Duodenal mucosa (tissue), 2 donors: ENCODE measurements around the gene COL9A3.

Experiments
- H3K27ac ChIP-seq: one replicate; pipeline ENCODE4 v1.7.0; 2013; ENCODE audit warnings: low read depth, low read length
- H3K27me3 ChIP-seq, 2 donors: one replicate each; pipeline ENCODE4 v1.7.0; 2013; ENCODE audit warnings: low read length in 2 of 2, control low read depth in 1 of 2; ENCODE audit not compliant: insufficient read depth in 2 of 2, control insufficient read depth in 1 of 2
- H3K36me3 ChIP-seq, 2 donors: one replicate each; pipeline ENCODE4 v1.7.0; 2013; ENCODE audit warnings: low read length in 2 of 2, control low read depth in 1 of 2; ENCODE audit not compliant: insufficient read depth in 2 of 2, control insufficient read depth in 1 of 2
- H3K4me1 ChIP-seq, 2 donors: one replicate each; pipeline ENCODE4 v1.7.0; 2013; ENCODE audit warnings: low read length in 2 of 2, control low read depth in 1 of 2; ENCODE audit not compliant: insufficient read depth in 2 of 2, control insufficient read depth in 1 of 2
- H3K4me3 ChIP-seq, 2 donors: one replicate each; pipeline ENCODE4 v1.7.0; 2013; ENCODE audit warnings: low read length in 2 of 2, low read depth in 1 of 2
- H3K9ac ChIP-seq, 2 donors: one replicate each; pipeline ENCODE4 v1.7.0; 2013; ENCODE audit warnings: low read length in 2 of 2, low read depth in 1 of 2
- H3K9me3 ChIP-seq, 2 donors: one replicate each; pipeline ENCODE4 v1.7.0; 2013; ENCODE audit warnings: low read length in 2 of 2, control low read depth in 1 of 2; ENCODE audit not compliant: control insufficient read depth in 1 of 2

COL9A3 gene

DNA sequence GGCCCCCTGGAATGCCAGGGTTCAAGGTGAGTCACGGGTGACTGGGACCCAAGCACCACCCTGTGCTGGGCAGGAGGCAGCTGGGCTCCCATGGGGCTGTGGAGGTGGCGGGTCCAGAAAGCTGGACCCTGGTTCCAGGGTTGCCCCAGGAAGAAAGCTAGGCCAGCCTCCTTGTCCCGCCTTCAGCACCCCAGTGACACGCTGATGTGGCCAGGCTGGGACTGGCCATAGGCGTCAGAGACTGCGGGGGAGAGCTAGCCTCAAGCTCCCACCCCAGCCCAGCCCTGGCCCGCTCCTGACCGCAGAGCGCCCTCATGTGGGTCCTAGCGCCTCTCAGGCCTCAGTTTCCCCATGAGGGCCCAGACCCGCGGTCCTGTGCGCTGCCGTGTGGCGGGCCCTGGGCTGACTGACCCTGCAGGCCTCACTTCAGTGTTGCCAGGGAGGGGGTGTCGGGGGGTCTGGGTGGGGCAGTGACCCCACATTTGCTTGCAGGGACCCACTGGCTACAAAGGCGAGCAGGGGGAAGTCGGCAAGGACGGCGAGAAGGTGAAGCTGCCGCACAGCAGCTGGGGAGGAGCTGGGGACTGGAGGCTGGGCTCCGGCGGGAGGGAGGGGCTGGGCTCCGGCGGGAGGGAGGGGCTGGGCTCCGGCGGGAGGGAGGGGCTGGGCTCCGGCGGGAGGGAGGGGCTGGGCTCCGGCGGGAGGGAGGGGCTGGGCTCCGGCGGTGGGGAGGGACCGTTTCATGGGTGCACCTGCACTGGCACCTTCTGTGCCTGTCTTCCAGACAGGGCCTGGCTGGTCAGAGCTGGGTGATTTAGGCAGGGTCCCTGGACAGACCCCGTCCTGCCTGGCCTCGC lies 7.9 kb downstream of the COL9A3 start:
- peaks cover 0 to 3% of the 10 kb centered on the region in 2 donors for H3K27me3 ChIP-seq
- no peaks in the 10 kb centered on the region for H3K9me3 ChIP-seq
- no peaks in the 10 kb centered on the region for H3K36me3 ChIP-seq
- H3K9ac ChIP-seq, result peak overlapping the region in 1 of 2 donors; percentile 56
- peak overlapping the region; percentile 54 to 58 for H3K4me3 ChIP-seq
- H3K27ac ChIP-seq, result no peak overlapping the region
- peaks cover 7 to 8% of the 10 kb centered on the region in 2 donors for H3K4me1 ChIP-seq

DNA sequence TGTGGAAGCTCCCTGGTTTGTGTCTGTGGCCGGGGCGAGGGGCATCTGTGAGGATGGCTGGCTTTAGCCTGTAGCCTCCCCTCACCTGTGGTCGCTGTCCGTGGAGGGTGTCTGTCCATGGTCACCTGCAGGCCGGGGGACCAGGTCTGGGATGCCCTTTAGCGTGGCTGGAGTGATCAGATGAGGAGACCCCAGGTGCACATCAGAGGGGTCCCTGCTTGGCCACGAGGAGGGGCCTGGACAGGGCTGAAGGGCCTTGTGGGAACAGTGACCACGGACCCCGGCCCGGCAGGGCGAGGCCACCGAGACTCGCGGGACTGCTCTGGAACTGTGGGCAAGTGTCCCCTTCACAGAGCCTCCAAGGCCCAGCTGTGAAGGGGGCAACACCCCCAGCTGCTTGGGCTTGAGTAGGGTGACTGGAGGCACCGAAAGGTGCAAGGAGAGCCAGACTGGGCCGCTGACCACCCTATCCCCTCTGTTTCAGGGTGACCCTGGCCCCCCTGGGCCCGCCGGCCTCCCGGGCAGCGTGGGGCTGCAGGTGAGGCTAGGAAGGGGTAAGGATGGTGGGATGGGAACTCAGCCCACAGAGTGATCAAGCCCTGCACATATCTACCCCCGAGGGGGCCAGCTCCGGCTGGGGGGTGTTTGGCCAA lies 8.6 kb downstream of the COL9A3 start:
- Histone ChIP-seq H3K4me3 (no peak overlapping the region), H3K27me3 (peaks cover 0 to 2% of the 10 kb centered on the region in 2 donors), H3K9ac (no peak overlapping the region), H3K4me1 (peaks cover 7 to 8% of the 10 kb centered on the region in 2 donors), H3K36me3 (no peaks in the 10 kb centered on the region), H3K27ac (no peak overlapping the region), H3K9me3 (no peaks in the 10 kb centered on the region)

DNA sequence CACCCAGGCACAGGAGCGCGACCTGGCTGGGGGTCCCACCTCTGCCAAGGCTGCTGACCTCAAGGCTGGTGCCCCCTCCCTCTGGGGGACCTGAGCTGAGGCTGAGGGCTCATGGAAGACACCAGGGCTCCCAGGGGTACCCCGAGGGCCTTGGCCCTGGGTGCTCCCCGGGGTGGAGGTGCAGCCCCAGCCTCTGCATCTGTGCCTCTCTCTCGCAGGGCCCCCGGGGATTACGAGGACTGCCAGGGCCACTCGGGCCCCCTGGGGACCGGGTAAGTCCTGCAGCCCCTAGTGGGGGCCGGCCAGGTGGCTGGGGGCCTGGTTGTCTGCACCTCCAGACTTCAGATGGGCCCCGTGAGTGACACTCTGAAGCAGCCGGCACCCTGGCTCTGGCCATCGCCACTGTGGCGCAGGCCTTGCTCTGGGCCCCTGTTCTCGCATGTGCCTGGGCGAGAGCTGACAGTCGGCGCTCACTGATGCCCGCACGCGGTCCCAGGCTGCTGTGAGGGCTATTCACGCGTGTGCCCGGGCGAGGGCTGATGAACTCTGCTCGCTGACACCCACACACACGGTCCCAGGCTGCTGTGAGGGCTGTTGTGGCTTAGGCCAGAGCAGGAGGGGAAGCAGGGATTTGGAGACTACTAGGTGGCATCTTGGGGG lies 9.3 kb downstream of the COL9A3 start:
- H3K4me1 ChIP-seq, result peaks cover 9 to 10% of the 10 kb centered on the region in 2 donors
- H3K36me3 ChIP-seq, result no peaks in the 10 kb centered on the region
- H3K4me3 ChIP-seq, result no peak overlapping the region
- no peak overlapping the region for H3K9ac ChIP-seq
- H3K9me3 ChIP-seq, result no peaks in the 10 kb centered on the region
- H3K27me3 ChIP-seq, result no peaks in the 10 kb centered on the region
- no peak overlapping the region for H3K27ac ChIP-seq

DNA sequence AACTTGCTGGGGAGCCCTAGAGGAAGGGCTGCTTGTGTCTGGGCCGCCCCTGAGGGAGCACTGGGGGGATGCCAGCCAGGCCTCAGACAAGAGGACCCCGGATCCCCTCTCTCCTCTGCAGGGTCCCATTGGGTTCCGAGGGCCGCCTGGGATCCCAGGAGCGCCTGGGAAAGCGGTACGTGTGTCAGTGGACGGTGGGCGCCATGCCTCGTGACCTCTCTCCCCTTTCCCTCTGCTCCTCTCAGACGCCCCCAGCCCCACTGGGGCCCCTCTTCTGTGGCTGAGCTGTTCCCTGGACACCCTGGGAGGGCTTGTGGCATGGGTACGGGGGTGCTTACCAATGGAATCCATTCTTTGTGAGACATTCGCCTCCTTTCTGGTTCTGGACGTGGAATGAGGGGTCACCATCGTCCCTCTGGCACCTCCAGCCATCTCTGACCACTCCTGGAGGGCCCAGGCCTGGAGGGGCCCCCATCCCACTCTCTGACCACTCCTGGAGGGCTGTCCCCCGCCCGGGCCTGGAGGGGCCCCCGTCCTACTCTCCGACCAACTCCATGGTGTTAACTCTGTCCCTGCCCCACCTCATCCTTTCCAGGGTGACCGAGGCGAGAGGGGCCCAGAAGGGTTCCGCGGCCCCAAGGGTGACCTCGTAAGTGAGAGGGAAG lies 9.9 kb downstream of the COL9A3 start:
- H3K4me3 ChIP-seq, result no peak overlapping the region
- H3K9me3 ChIP-seq, result no peaks in the 10 kb centered on the region
- no peaks in the 10 kb centered on the region for H3K36me3 ChIP-seq
- H3K27ac ChIP-seq, result no peak overlapping the region
- H3K4me1 ChIP-seq, result peaks cover 15 to 17% of the 10 kb centered on the region in 2 donors
- H3K9ac ChIP-seq, result no peak overlapping the region
- H3K27me3 ChIP-seq, result no peaks in the 10 kb centered on the region

DNA sequence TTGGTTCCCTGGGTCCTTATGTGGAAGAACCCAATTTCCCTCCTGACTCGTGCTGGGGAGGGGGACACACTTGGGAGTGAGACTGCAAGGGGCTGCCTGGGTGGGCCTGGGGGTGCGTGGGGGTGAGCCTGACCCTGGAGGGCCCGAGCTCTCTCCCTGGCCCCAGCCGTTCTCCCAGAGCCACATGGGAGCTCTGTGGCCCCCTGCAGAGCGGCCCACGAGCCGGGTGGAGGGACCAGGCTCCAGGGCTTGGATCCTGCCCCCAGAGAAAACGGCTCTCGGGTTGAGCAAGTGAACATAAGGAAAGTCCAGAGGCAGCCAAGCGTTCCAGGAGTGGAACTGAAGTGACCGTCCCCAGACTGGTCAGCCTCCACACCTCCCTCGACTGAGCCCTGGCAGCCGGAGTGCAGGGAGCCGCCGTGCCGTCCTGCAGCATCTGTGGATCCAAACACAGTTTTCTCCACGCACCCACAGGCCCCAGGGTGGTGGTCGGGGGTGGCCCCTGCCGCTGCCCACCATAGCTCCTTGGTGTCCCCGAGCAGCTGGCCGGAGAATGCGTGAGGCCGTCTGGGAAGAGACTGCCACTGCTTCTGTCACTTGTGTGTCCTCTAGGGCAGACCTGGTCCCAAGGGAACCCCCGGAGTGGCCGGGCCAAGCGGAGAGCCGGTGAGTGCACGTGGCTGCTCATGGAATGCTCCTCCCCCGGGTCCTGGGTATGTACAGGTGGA lies 10.6 kb downstream of the COL9A3 start:
- Histone ChIP-seq H3K27me3 (no peaks in the 10 kb centered on the region), H3K36me3 (no peaks in the 10 kb centered on the region), H3K4me1 (peaks cover 22 to 24% of the 10 kb centered on the region in 2 donors), H3K4me3 (no peak overlapping the region), H3K27ac (no peak overlapping the region), H3K9ac (no peak overlapping the region), H3K9me3 (no peaks in the 10 kb centered on the region)

DNA sequence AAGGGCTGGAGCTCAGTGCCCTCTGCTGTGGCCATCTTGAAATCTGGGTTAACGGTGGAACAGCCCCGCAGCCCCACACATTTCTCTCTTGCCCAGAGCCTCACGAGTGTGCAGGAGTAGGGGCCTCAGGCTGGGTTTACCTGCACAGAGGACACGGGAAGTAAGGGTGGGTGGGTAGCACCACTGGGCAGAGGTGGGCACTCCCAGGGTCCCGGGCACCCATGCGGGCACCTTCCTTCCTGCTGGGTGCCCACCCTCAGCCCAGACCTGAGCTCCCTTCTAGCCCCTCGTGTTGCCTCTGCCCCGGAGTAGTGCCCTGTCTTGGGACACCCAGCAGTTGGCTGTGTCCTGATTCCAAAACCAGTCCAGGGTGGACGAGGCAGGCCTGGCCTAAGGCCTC lies 11.2 kb downstream of the COL9A3 start:
- no peaks in the 10 kb centered on the region for H3K36me3 ChIP-seq
- H3K27me3 ChIP-seq, result no peaks in the 10 kb centered on the region
- no peak overlapping the region for H3K27ac ChIP-seq

DNA sequence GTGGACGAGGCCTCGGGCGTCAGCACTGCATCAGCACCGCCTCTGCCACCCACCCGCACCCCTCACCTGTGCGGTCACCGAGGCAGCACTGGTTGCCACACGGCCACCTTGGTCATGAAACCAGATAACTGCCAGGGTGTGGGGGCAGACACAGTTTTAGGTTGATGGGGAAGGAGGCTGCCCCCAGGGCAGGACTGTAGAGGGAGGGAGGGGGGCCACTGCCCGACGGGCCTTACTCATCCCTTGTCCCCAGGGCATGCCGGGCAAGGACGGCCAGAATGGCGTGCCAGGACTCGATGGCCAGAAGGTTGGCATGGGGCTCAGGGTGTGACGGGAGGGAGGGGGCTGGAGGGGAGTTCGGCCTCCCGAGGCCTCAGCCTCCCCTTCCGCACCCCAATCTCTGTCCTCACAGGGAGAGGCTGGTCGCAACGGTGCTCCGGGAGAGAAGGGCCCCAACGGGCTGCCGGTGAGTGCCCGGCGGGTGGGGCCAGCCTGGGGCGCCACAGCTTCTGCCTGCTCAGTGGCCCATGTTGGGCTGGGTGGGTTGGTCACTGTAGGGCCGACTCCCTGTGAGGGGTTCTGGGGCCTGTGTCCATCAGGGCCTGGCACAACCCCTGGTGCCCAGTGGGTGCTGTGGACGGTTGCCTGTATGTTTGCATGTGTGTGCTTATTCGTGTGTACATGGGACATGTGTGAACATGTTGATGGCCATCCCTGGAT lies 11.8 kb downstream of the COL9A3 start:
- H3K9me3 ChIP-seq, result no peaks in the 10 kb centered on the region
- H3K9ac ChIP-seq, result no peak overlapping the region
- no peak overlapping the region for H3K4me3 ChIP-seq
- no peaks in the 10 kb centered on the region for H3K27me3 ChIP-seq
- H3K36me3 ChIP-seq, result no peaks in the 10 kb centered on the region
- H3K4me1 ChIP-seq, result peaks cover 29 to 31% of the 10 kb centered on the region in 2 donors
- no peak overlapping the region for H3K27ac ChIP-seq

More for the DNA sequence above, 11.2 kb downstream of the COL9A3 start:
- Histone ChIP-seq H3K9me3 (no peaks in the 10 kb centered on the region), H3K4me3 (no peak overlapping the region), H3K4me1 (peaks cover 28 to 30% of the 10 kb centered on the region in 2 donors), H3K9ac (no peak overlapping the region)

DNA sequence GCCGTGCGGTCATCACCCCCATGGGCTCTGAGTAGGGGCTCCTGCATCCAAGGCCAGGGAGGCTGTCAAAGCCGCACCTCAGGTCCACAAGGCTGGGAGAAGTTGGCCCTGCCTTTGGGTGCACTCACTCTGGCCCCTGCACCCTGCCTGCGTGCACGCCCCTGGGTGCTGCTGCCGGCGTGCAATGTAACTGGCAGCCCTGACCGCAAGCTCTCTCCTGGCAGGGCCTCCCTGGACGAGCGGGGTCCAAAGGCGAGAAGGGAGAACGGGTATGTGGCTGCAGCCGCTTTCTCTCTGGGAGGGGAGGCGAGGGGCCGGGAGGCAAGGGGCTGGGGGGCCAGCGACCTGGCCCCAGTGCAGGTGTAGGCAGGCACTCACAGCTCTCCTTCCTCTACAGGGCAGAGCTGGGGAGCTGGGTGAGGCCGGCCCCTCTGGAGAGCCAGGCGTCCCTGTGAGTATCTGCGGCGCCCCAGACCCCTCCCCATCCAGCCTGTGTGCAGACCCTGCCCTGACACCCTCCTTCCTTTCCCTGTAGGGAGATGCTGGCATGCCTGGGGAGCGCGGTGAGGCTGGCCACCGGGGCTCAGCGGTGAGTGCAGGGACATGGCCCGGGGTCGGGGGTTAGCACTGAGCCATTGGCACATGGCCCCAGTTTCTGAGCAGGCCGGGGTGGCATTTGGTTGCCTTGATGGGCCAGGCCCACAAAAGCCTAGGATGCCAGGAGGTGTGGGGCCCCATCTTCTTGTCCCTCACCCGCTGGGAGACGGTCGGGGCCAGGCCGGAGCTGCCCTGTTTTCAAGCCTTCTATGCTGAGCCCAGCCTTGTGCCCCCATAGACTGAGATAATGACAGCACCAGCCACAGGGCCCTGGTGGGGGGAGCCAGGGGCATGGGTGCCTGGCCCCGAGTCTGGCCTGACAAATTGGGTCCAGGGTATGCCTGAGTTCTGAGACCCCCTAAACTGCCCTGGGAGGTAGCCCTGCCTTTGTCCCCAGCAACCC lies 12.7 kb downstream of the COL9A3 start:
- Histone ChIP-seq H3K9ac (no peak overlapping the region), H3K36me3 (no peaks in the 10 kb centered on the region), H3K27ac (no peak overlapping the region), H3K4me3 (no peak overlapping the region), H3K27me3 (no peaks in the 10 kb centered on the region), H3K9me3 (no peaks in the 10 kb centered on the region), H3K4me1 (peaks cover 24 to 26% of the 10 kb centered on the region in 2 donors)
